DMS79 treated with DMSO at 0.1 percent for 48 hours (cell line): ENCODE results near the gene CDO1.
"Not testable (repeated sequence)": the region's sequence is repeated elsewhere in the genome, so short reads cannot be mapped to it uniquely, and the experiment has no call there.

Experiments used
- DNase-seq: peaks from one replicate; lab custom pipeline; 2025; lab: John Stamatoyannopoulos, UW

CDO1 gene

GRCh38 chr5:115829913-115830312, 13.5 kb upstream of the CDO1 start:
- DNase-seq, result no peak

GRCh38 chr5:115825948-115826347, 9.5 kb upstream of the CDO1 start:
- DNase-seq, result no peak

GRCh38 chr5:115824983-115825382, 8.5 kb upstream of the CDO1 start:
- DNase-seq, result not testable (repeated sequence)

- DNase-seq, result no peak
These were observed 4.4 kb upstream of the CDO1 start for GRCh38 chr5:115820846-115821245.

- no peak for DNase-seq
These were observed 2.4 kb upstream of the CDO1 start for GRCh38 chr5:115818821-115819220.

GRCh38 chr5:115817386-115817785, 927 bp upstream of the CDO1 start:
- no peak for DNase-seq

GRCh38 chr5:115815693-115816225, 700 bp downstream of the CDO1 start:
- DNase-seq, result no peak

GRCh38 chr5:115815006-115815692, 1.3 kb downstream of the CDO1 start:
- no peak for DNase-seq

- DNase-seq, result no peak
These were observed 2.7 kb downstream of the CDO1 start for GRCh38 chr5:115813719-115814118.

- no peak for DNase-seq
These were observed 4.1 kb downstream of the CDO1 start for GRCh38 chr5:115812372-115812771.

- DNase-seq, result no peak
These were observed 5.1 kb downstream of the CDO1 start for GRCh38 chr5:115811406-115811805.

GRCh38 chr5:115810761-115811160, 5.7 kb downstream of the CDO1 start:
- DNase-seq, result no peak

- DNase-seq, result no peak
These were observed 6.5 kb downstream of the CDO1 start for GRCh38 chr5:115809946-115810345.

- not testable (repeated sequence) for DNase-seq
These were observed 8.4 kb downstream of the CDO1 start for GRCh38 chr5:115808066-115808465.

GRCh38 chr5:115807654-115808052, 8.8 kb downstream of the CDO1 start:
- DNase-seq, result no peak

- no peak for DNase-seq
These were observed 9.3 kb downstream of the CDO1 start for GRCh38 chr5:115806986-115807653.

GRCh38 chr5:115801984-115802383, 14.5 kb downstream of the CDO1 start:
- no peak for DNase-seq

- no peak for DNase-seq
These were observed 15.3 kb downstream of the CDO1 start for GRCh38 chr5:115801152-115801551.

GRCh38 chr5:115800108-115800507, 16.4 kb downstream of the CDO1 start:
- DNase-seq, result no peak

GRCh38 chr5:115798252-115798651, 18.2 kb downstream of the CDO1 start:
- no peak for DNase-seq

GRCh38 chr5:115796656-115797055, 19.8 kb downstream of the CDO1 start:
- no peak for DNase-seq

- DNase-seq, result no peak
These were observed 20.8 kb downstream of the CDO1 start for GRCh38 chr5:115795700-115796099.

GRCh38 chr5:115788440-115788839, 28.0 kb downstream of the CDO1 start:
- no peak for DNase-seq

- DNase-seq, result no peak
These were observed 29.0 kb downstream of the CDO1 start for GRCh38 chr5:115787426-115787825.
